ENCODE results near the gene NCOR1. TPM values are rescaled to one million over a fixed set of nuclear protein-coding genes. Genes with fewer than 3 reads are reported as not detected.
"Not testable (repeated sequence)": the region's sequence is repeated elsewhere in the genome, so short reads cannot be mapped to it uniquely, and the experiment has no call there.

The NCOR1 gene
- polyA plus RNA-seq, 1 of the 3 experiments (the other 2 are of a cell fraction), result 42.1 TPM

GRCh38 chr17:16212793-16213192 lies 2.5 kb downstream of the NCOR1 start:
- peaks cover 99% of the 10 kb centered on the region for H3K79me2 ChIP-seq (ENCODE audit: insufficient read depth)
- H3F3A ChIP-seq (replicated peaks; ENCODE audit: insufficient read depth), result peaks cover 26% of the 10 kb centered on the region
- H2AFZ ChIP-seq (ENCODE audit: low read depth), result no peak overlapping the region
- H4K20me1 ChIP-seq (ENCODE audit: insufficient read depth), result peaks cover 56% of the 10 kb centered on the region
- H3K27ac ChIP-seq (ENCODE audit: low read depth in 2 of 2, low read length in 1 of 2), result no peak overlapping the region
- H3K4me3 ChIP-seq (ENCODE audit: low read depth in 2 of 2, low read length in 1 of 2), result no peak overlapping the region
- CTCF ChIA-PET, result interaction anchor here (1.4 kb wide), 1 partner anchor 10 kb away, joined by 4 read pairs; no protein-coding TSS in a partner anchor
- no peaks in the 10 kb centered on the region for H3K9me3 ChIP-seq
- 92% methylated on average over 6 of the region's 6 CpGs for WGBS (ENCODE audit: low lambda C conversion rate)
- peaks cover 4 to 13% of the 10 kb centered on the region in 2 experiments; a peak in 3 of 4 replicates for H3K4me1 ChIP-seq (ENCODE audit: control insufficient read depth in 1 of 2, insufficient read depth in 2 of 2, low read depth in 1 of 2, low read length in 1 of 2)
- no peak for DNase-seq
- H3K36me3 ChIP-seq (replicated peaks in 1 of 2; ENCODE audit: control insufficient read depth in 1 of 2, insufficient read depth in 2 of 2, low read length in 1 of 2), result no peaks in the 10 kb centered on the region
- no peak overlapping the region for H3K9ac ChIP-seq
- no peaks in the 10 kb centered on the region for H3K27me3 ChIP-seq (ENCODE audit: insufficient read depth)
- POLR2A ChIA-PET, result no interaction called here
- no peak overlapping the region; the same call in 1 of the 2 replicates for H3K4me2 ChIP-seq
- no peaks in the 10 kb centered on the region for H3K9me2 ChIP-seq
- TF ChIP-seq FOSL2 (IDR thresholded peaks at IDR 0.05; ENCODE audit: borderline replicate concordance, low read depth) (no peak), TAF1 (IDR thresholded peaks at IDR 0.05; ENCODE audit: borderline replicate concordance, low read depth, low read length) (no peak)

GRCh38 chr17:16211590-16211989 lies 3.7 kb downstream of the NCOR1 start:
- 74% methylated on average over 3 of the region's 3 CpGs for WGBS (ENCODE audit: low lambda C conversion rate)
- Histone ChIP-seq H3K36me3 (replicated peaks in 1 of 2; ENCODE audit: control insufficient read depth in 1 of 2, insufficient read depth in 2 of 2, low read length in 1 of 2) (no peaks in the 10 kb centered on the region), H2AFZ (ENCODE audit: low read depth) (no peak overlapping the region), H3K27me3 (ENCODE audit: insufficient read depth) (no peaks in the 10 kb centered on the region), H3K4me1 (ENCODE audit: control insufficient read depth in 1 of 2, insufficient read depth in 2 of 2, low read depth in 1 of 2, low read length in 1 of 2) (peaks cover 4 to 13% of the 10 kb centered on the region in 2 experiments; a peak in 3 of 4 replicates), H3K4me2 (no peak overlapping the region; the same call in 1 of the 2 replicates), H3K4me3 (ENCODE audit: low read depth in 2 of 2, low read length in 1 of 2) (no peak overlapping the region), H3K9me3 (no peaks in the 10 kb centered on the region), H3K79me2 (ENCODE audit: insufficient read depth) (peaks cover 100% of the 10 kb centered on the region), H3K9ac (no peak overlapping the region), H3K27ac (ENCODE audit: low read depth in 2 of 2, low read length in 1 of 2) (no peak overlapping the region; a peak in 1 of 4 replicates), H3F3A (replicated peaks; ENCODE audit: insufficient read depth) (peaks cover 25% of the 10 kb centered on the region), H4K20me1 (ENCODE audit: insufficient read depth) (peaks cover 63% of the 10 kb centered on the region), H3K9me2 (no peaks in the 10 kb centered on the region)
- CTCF ChIA-PET, result no interaction called here
- DNase-seq, result no peak
- POLR2A ChIA-PET, result no interaction called here
- TF ChIP-seq FOXM1 (IDR thresholded peaks at IDR 0.05; ENCODE audit: low read depth) (no peak), TCF12 (IDR thresholded peaks at IDR 0.05) (peak; percentile 23; the same call in 1 of the 2 replicates), NFIC (IDR thresholded peaks at IDR 0.05; ENCODE audit: borderline replicate concordance) (no peak), POLR2AphosphoS5 (IDR thresholded peaks at IDR 0.05; ENCODE audit: low read depth, low read length) (no peak), ELF1 (IDR thresholded peaks at IDR 0.05) (no peak), RCOR1 (IDR thresholded peaks at IDR 0.05; ENCODE audit: low read length) (no peak), GABPA (IDR thresholded peaks at IDR 0.05; ENCODE audit: low read depth) (no peak), MXI1 (IDR thresholded peaks at IDR 0.05; ENCODE audit: low read depth, low read length) (no peak)

- DNase-seq; H3K27me3 ChIP-seq (ENCODE audit: insufficient read depth); H3K9me2 ChIP-seq; H3K9me3 ChIP-seq; H3K4me2 ChIP-seq; H2AFZ ChIP-seq (ENCODE audit: low read depth); H3K9ac ChIP-seq; H3K36me3 ChIP-seq (replicated peaks in 1 of 2; ENCODE audit: control insufficient read depth in 1 of 2, insufficient read depth in 2 of 2, low read length in 1 of 2); H3K4me3 ChIP-seq (ENCODE audit: low read depth in 2 of 2, low read length in 1 of 2); POLR2A ChIA-PET; H3F3A ChIP-seq (replicated peaks; ENCODE audit: insufficient read depth); H3K4me1 ChIP-seq (ENCODE audit: control insufficient read depth in 1 of 2, insufficient read depth in 2 of 2, low read depth in 1 of 2, low read length in 1 of 2); H3K27ac ChIP-seq (ENCODE audit: low read depth in 2 of 2, low read length in 1 of 2): not testable (repeated sequence)
- CTCF ChIA-PET, result interaction anchor here (1.2 kb wide), 1 partner anchor 11 kb away, joined by 3 read pairs; the partner anchor contains the start of gene NCOR1
- peaks cover 100% of the 10 kb centered on the region for H3K79me2 ChIP-seq (ENCODE audit: insufficient read depth)
- WGBS (ENCODE audit: low lambda C conversion rate), result 98% methylated on average over 6 of the region's 6 CpGs
- peaks cover 86% of the 10 kb centered on the region for H4K20me1 ChIP-seq (ENCODE audit: insufficient read depth)
Observed at GRCh38 chr17:16204763-16205162, 10.6 kb downstream of the NCOR1 start.

- DNase-seq; H3K27me3 ChIP-seq (ENCODE audit: insufficient read depth); H3K9me2 ChIP-seq; H3K4me1 ChIP-seq (ENCODE audit: control insufficient read depth in 1 of 2, insufficient read depth in 2 of 2, low read depth in 1 of 2, low read length in 1 of 2); H3F3A ChIP-seq (replicated peaks; ENCODE audit: insufficient read depth); H3K9me3 ChIP-seq; H3K4me2 ChIP-seq; H3K9ac ChIP-seq; H3K4me3 ChIP-seq (ENCODE audit: low read depth in 2 of 2, low read length in 1 of 2); H2AFZ ChIP-seq (ENCODE audit: low read depth); H3K36me3 ChIP-seq (replicated peaks in 1 of 2; ENCODE audit: control insufficient read depth in 1 of 2, insufficient read depth in 2 of 2, low read length in 1 of 2): not testable (repeated sequence)
- WGBS (ENCODE audit: low lambda C conversion rate), result 95% methylated on average over 5 of the region's 5 CpGs
- Histone ChIP-seq H3K79me2 (ENCODE audit: insufficient read depth) (peaks cover 100% of the 10 kb centered on the region), H4K20me1 (ENCODE audit: insufficient read depth) (peaks cover 90% of the 10 kb centered on the region), H3K27ac (ENCODE audit: low read depth in 2 of 2, low read length in 1 of 2) (peak overlapping the region in 1 of 2 experiments; percentile 21; a peak in 1 of 4 replicates)
- CTCF ChIA-PET, result interaction anchor here (1.4 kb wide), 1 partner anchor 10 kb away, joined by 4 read pairs; no protein-coding TSS in a partner anchor
- POLR2A ChIA-PET, result interaction anchor here (0.5 kb wide), 1 partner anchor 216 kb away, joined by 3 read pairs; no protein-coding TSS in a partner anchor
Observed at GRCh38 chr17:16202554-16203500, 12.5 kb downstream of the NCOR1 start.

- 97% methylated on average over 13 of the region's 13 CpGs for WGBS (ENCODE audit: low lambda C conversion rate)
- DNase-seq, result not testable (repeated sequence)
Observed at GRCh38 chr17:16201693-16202131, 13.6 kb downstream of the NCOR1 start.

More at GRCh38 chr17:16201693-16202131, 13.6 kb downstream of the NCOR1 start:
- H3K4me1 ChIP-seq (ENCODE audit: control insufficient read depth in 1 of 2, insufficient read depth in 2 of 2, low read depth in 1 of 2, low read length in 1 of 2); H2AFZ ChIP-seq (ENCODE audit: low read depth); CTCF ChIA-PET; H3K4me2 ChIP-seq; H3K27ac ChIP-seq (ENCODE audit: low read depth in 2 of 2, low read length in 1 of 2); H3K27me3 ChIP-seq (ENCODE audit: insufficient read depth); H3K9me2 ChIP-seq; H3K4me3 ChIP-seq (ENCODE audit: low read depth in 2 of 2, low read length in 1 of 2); H3K9ac ChIP-seq; H3K36me3 ChIP-seq (replicated peaks in 1 of 2; ENCODE audit: control insufficient read depth in 1 of 2, insufficient read depth in 2 of 2, low read length in 1 of 2); H3K9me3 ChIP-seq; H3F3A ChIP-seq (replicated peaks; ENCODE audit: insufficient read depth): not testable (repeated sequence)
- H3K79me2 ChIP-seq (ENCODE audit: insufficient read depth), result peaks cover 100% of the 10 kb centered on the region
- peaks cover 87% of the 10 kb centered on the region for H4K20me1 ChIP-seq (ENCODE audit: insufficient read depth)
- POLR2A ChIA-PET, result interaction anchor here (0.5 kb wide), 1 partner anchor 217 kb away, joined by 3 read pairs; no protein-coding TSS in a partner anchor
